Stomach (tissue), 4 donors: Measurements from ENCODE around the gene NTRK2.

ENCODE experiments used
- POLR2AphosphoS5 ChIP-seq, 3 donors: sonication (generic); formaldehyde crosslinking; IDR thresholded peaks; one replicate each; pipeline ENCODE4 v1.6.1; 2016; ENCODE audit warnings: antibody characterized with exemption in 3 of 3
- TF ChIP-seq, protein P1 (sequence below), 7 experiments: fragments of 450-650 bp in 4 of 7; fragments of 200-600 bp in 3 of 7; sonication (generic) in 3 of 7; IDR thresholded peaks; one replicate each; pipeline ENCODE4 v1.5.1; 2016 to 2019; ENCODE audit warnings: antibody characterized with exemption in 7 of 7, control low read depth in 2 of 7, mild to moderate bottlenecking in 1 of 7

DNA sequence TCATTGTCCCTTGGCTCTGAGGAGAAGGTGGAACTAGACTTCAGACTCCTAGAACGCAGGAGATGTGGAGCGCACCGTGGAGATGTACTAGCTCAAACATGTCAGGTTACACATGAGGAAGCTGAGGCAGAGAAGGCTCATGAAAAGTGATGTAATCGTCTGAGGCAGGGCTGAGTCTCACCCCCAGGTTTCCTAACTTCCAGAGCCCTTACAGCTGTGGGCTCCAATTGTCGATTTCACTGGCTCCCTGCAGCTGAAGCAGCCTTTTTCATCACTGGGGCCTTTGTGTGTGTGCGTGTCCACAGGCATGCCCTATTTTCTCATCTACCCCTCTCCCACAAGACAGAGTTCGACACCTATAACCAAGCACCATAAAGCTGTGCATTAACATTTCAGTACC lies 370.6 kb downstream of the NTRK2 start:
- TF ChIP-seq, protein P1, sequence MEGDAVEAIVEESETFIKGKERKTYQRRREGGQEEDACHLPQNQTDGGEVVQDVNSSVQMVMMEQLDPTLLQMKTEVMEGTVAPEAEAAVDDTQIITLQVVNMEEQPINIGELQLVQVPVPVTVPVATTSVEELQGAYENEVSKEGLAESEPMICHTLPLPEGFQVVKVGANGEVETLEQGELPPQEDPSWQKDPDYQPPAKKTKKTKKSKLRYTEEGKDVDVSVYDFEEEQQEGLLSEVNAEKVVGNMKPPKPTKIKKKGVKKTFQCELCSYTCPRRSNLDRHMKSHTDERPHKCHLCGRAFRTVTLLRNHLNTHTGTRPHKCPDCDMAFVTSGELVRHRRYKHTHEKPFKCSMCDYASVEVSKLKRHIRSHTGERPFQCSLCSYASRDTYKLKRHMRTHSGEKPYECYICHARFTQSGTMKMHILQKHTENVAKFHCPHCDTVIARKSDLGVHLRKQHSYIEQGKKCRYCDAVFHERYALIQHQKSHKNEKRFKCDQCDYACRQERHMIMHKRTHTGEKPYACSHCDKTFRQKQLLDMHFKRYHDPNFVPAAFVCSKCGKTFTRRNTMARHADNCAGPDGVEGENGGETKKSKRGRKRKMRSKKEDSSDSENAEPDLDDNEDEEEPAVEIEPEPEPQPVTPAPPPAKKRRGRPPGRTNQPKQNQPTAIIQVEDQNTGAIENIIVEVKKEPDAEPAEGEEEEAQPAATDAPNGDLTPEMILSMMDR (IDR thresholded peaks at IDR 0.05), result no peak
- no peak for TF ChIP-seq POLR2AphosphoS5 (IDR thresholded peaks at IDR 0.05)
